Measurements from ENCODE around the gene CCDC146. TPM values are rescaled to one million over a fixed set of nuclear protein-coding genes. Genes with fewer than 3 reads are reported as not detected.

Gene CCDC146
- total and polyA plus RNA-seq, 10 of the 15 experiments (the other 5 are each of a cell fraction or from before 2014, with no cell fraction given), result 0.28 to 5.3 (median 1.3) TPM

DNA sequence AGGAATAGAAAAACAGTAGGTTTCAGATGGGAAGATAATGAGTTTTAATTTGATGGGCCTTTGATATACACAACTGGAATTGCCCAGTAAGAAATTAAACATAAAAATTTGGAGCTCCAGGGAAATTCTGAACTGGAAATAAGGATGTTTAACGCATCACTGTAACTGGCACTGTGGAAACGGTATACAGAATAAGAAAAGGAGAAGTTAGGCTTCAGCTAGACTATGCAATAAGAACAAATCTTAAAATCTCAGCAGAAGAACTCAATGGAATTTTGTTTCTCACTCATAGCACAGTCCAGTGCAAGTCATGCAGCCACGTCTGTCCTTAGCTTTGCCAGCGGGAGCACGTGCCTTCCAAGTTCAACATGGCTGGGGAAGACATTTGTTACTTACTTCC lies 130.1 kb downstream of the CCDC146 start (continued):
- TF ChIP-seq PAX5 (IDR thresholded peaks at IDR 0.05; ENCODE audit: borderline replicate concordance, low read depth, low read length), result no peak
- no peak for TF ChIP-seq KDM1A (IDR thresholded peaks at IDR 0.05; ENCODE audit: borderline replicate concordance)
- TF ChIP-seq, protein P1, sequence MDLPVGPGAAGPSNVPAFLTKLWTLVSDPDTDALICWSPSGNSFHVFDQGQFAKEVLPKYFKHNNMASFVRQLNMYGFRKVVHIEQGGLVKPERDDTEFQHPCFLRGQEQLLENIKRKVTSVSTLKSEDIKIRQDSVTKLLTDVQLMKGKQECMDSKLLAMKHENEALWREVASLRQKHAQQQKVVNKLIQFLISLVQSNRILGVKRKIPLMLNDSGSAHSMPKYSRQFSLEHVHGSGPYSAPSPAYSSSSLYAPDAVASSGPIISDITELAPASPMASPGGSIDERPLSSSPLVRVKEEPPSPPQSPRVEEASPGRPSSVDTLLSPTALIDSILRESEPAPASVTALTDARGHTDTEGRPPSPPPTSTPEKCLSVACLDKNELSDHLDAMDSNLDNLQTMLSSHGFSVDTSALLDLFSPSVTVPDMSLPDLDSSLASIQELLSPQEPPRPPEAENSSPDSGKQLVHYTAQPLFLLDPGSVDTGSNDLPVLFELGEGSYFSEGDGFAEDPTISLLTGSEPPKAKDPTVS (IDR thresholded peaks at IDR 0.05; ENCODE audit: low read depth, low read length), result no peak
- no peak for TF ChIP-seq CHD4 (IDR thresholded peaks at IDR 0.05)
- no peak for TF ChIP-seq STAT1 (conservative IDR thresholded peaks at IDR 0.05)
- TF ChIP-seq, protein P2, sequence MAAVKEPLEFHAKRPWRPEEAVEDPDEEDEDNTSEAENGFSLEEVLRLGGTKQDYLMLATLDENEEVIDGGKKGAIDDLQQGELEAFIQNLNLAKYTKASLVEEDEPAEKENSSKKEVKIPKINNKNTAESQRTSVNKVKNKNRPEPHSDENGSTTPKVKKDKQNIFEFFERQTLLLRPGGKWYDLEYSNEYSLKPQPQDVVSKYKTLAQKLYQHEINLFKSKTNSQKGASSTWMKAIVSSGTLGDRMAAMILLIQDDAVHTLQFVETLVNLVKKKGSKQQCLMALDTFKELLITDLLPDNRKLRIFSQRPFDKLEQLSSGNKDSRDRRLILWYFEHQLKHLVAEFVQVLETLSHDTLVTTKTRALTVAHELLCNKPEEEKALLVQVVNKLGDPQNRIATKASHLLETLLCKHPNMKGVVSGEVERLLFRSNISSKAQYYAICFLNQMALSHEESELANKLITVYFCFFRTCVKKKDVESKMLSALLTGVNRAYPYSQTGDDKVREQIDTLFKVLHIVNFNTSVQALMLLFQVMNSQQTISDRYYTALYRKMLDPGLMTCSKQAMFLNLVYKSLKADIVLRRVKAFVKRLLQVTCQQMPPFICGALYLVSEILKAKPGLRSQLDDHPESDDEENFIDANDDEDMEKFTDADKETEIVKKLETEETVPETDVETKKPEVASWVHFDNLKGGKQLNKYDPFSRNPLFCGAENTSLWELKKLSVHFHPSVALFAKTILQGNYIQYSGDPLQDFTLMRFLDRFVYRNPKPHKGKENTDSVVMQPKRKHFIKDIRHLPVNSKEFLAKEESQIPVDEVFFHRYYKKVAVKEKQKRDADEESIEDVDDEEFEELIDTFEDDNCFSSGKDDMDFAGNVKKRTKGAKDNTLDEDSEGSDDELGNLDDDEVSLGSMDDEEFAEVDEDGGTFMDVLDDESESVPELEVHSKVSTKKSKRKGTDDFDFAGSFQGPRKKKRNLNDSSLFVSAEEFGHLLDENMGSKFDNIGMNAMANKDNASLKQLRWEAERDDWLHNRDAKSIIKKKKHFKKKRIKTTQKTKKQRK (IDR thresholded peaks at IDR 0.05; ENCODE audit: low read depth, low read length), result no peak

DNA sequence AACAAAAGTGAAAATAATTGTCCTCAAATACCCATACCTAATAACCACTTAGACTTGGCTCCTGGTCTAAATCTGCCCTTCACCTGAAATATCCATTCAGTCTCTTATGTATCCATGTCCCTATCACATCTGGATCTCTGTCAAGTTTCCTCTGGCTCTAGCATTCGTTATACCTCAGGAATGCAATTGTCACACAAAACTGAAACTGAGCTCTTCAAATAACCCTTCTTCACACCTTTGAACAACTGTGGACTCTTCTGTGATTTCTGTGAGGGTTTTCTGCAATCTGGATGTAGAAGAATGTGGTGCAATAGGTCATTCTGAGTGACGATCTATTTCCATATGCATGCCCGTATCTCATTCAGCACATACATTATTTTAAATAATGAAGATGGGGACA lies 130.7 kb downstream of the CCDC146 start:
- Histone ChIP-seq H3K27ac (ENCODE audit: control insufficient read depth, insufficient read depth) (no peak overlapping the region), H2AFZ (ENCODE audit: control insufficient read depth, low read depth, low read length) (no peak overlapping the region), H3K9ac (ENCODE audit: control insufficient read depth, insufficient read depth, low read length) (no peak overlapping the region), H3K4me1 (ENCODE audit: control insufficient read depth, insufficient read depth, low read length) (no peaks in the 10 kb centered on the region), H3K4me3 (no peak overlapping the region), H3K9me3 (replicated peaks; ENCODE audit: control insufficient read depth, insufficient read depth, low read length) (no peaks in the 10 kb centered on the region), H3K79me2 (ENCODE audit: control insufficient read depth, insufficient read depth, low read length) (no peaks in the 10 kb centered on the region), H3K36me3 (ENCODE audit: control insufficient read depth in 2 of 2, insufficient read depth in 2 of 2, low read length in 1 of 2) (no peaks in the 10 kb centered on the region), H4K20me1 (ENCODE audit: control insufficient read depth, insufficient read depth) (no peaks in the 10 kb centered on the region), H3K27me3 (replicated peaks in 1 of 2; ENCODE audit: control insufficient read depth in 2 of 2, insufficient read depth in 2 of 2, low read length in 1 of 2) (no peaks in the 10 kb centered on the region), H3K4me2 (ENCODE audit: control insufficient read depth, insufficient read depth) (no peak overlapping the region)
- POLR2A ChIA-PET, result no interaction called here
- intact Hi-C loops (cut with micrococcal nuclease; ENCODE audit: unreplicated experiment) (no loop called here), in situ Hi-C loops (cut with MboI) (no loop called here)
- BruUV-seq (replicated peaks), result no TSS peak
- 75% methylated on average over 3 of the region's 3 CpGs for WGBS (ENCODE audit: insufficient coverage, insufficient replicate concordance, low lambda C conversion rate, missing lambda C conversion rate)
- RAD21 ChIA-PET (ENCODE audit: unreplicated experiment), result interaction anchor here (1.0 to 1.7 kb wide), 3 partner anchors 8 to 131 kb away, joined by 3 to 5 read pairs (median 4); partner anchors contain the start of gene CCDC146
- TF ChIP-seq, protein P3, sequence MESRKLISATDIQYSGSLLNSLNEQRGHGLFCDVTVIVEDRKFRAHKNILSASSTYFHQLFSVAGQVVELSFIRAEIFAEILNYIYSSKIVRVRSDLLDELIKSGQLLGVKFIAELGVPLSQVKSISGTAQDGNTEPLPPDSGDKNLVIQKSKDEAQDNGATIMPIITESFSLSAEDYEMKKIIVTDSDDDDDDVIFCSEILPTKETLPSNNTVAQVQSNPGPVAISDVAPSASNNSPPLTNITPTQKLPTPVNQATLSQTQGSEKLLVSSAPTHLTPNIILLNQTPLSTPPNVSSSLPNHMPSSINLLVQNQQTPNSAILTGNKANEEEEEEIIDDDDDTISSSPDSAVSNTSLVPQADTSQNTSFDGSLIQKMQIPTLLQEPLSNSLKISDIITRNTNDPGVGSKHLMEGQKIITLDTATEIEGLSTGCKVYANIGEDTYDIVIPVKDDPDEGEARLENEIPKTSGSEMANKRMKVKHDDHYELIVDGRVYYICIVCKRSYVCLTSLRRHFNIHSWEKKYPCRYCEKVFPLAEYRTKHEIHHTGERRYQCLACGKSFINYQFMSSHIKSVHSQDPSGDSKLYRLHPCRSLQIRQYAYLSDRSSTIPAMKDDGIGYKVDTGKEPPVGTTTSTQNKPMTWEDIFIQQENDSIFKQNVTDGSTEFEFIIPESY (IDR thresholded peaks at IDR 0.05), result no peak
- TF ChIP-seq NBN (IDR thresholded peaks at IDR 0.05) (no peak), EP300 (IDR thresholded peaks at IDR 0.05; ENCODE audit: borderline replicate concordance in 1 of 2, control insufficient read depth in 1 of 2, low read depth in 2 of 2, low read length in 2 of 2) (no peak), MEF2B (IDR thresholded peaks at IDR 0.05; ENCODE audit: partially characterized antibody, poor library complexity, severe bottlenecking) (no peak), ZBED1 (IDR thresholded peaks at IDR 0.05; ENCODE audit: borderline replicate concordance) (no peak), LARP7 (IDR thresholded peaks at IDR 0.05) (no peak), SUPT20H (IDR thresholded peaks at IDR 0.05; ENCODE audit: borderline replicate concordance, control insufficient read depth, low read depth, low read length) (no peak)
- TF ChIP-seq, protein P1 (IDR thresholded peaks at IDR 0.05; ENCODE audit: low read depth, low read length), result no peak
- ATAC-seq (no peak), FAIRE-seq (no peak), DNase-seq (ENCODE audit: low read depth, low spot score) (no peak)
- CTCF ChIA-PET, result interaction anchor here (1.0 to 4.5 kb wide), 3 partner anchors 9 to 79 kb away, joined by 3 to 27 read pairs (median 4); no protein-coding TSS in a partner anchor
- SMC1A ChIA-PET (ENCODE audit: uncharacterized antibody, unreplicated experiment), result interaction anchor here (1.1 to 3.2 kb wide), 7 partner anchors 9 to 81 kb away, joined by 3 to 16 read pairs (median 5); no protein-coding TSS in a partner anchor

Data from GM12878 (cell line).